Dermis microvascular lymphatic vessel endothelial cell (primary cell): ENCODE measurements around the gene UBN2. TPM values are rescaled to one million over a fixed set of nuclear protein-coding genes. Genes with fewer than 3 reads are reported as not detected.

Experiments
- DNase-seq, 2 donors: peaks; one replicate each; pipeline versions ENCODE4 v3.0.0 to v3.0.0-alpha.2; 2010; ENCODE audit warnings: low read depth in 2 of 2
- total RNA-seq: library from RNA; depleted of rRNA; stranded (reverse); fragments of >200 nt; gene quantifications from 2 replicates; pipeline ENCODE4 v1.2.1, GENCODE V29; 2014

Gene UBN2
- total RNA-seq, 1 donor from 2014 or later = 2.8 TPM

DNA sequence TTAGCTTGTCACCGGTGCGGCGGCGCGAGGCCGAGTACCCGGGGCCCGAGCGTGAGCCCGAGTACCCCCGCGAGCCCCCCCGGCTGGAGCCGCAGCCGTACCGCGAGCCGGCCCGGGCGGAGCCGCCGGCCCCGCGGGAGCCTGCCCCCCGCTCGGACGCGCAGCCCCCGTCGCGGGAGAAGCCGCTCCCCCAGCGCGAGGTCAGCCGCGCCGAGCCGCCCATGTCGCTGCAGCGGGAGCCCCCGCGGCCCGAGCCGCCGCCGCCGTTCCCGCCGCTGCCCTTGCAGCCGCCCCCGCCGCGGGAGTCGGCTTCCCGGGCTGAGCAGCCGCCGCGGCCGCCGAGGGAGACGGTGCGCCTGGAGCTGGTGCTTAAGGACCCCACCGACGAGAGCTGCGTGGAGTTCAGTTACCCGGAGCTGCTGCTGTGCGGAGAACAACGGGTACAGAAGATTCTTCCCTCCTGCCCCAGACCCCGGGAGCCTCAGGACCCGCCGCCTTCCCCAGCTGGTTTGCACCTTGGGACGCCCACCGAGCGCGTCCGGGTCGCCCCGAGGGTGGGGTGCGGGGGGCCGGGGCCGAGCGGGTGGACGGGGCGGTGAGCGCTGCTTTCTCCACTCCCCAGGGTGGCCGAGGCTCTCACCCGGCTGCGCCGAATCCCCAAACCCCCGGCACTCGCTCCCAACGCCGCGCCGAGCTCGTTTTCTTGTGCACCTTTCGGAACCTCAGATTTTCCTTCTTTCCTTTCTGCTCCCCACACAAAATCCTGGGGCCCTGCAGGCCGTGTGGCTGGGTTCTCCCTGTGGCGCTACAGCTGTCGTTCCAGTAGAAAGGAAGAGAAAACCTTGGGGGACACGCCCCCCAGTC is 708 bp downstream of the UBN2 start:
- DNase-seq = peak in 1 of 2 donors; percentile 23

DNA sequence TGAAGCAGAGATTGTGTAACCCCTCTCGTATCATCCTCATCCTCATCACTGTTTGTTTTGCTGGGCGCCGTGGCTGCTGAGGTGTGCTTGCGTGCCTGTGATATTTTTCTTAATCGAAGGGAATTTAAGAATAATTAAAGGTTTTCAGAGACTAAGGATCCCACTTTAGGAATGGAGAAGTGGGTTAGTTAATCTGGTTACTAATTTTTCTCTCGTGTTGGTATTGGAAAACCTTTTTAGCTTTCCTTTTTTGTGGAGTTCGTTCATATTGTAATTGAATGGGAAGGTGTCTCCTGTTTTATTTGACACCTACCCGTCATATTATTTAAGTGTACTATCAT is 1.3 kb downstream of the UBN2 start:
- peak in 1 of 2 donors; percentile 42 for DNase-seq

DNA sequence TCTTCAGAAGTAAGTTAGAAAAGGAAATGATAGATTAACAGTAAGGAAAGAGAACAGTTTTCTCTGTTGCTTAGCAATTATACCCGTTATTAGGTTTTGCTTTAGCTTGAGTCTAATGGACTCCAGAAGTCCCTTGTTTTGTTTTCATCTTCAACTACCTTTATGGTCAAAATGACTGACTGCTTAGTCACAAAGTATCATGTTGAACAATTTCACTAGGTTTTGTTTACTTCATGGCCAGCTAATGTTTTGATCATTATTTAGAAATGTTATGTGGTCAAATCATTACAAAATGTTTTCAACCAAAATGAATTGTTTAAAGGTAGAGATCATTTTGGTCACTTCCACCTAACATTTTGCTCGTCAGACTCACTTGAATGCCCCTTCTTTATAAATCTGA is 1.9 kb downstream of the UBN2 start:
- DNase-seq = peak in 1 of 2 donors; percentile 35

DNA sequence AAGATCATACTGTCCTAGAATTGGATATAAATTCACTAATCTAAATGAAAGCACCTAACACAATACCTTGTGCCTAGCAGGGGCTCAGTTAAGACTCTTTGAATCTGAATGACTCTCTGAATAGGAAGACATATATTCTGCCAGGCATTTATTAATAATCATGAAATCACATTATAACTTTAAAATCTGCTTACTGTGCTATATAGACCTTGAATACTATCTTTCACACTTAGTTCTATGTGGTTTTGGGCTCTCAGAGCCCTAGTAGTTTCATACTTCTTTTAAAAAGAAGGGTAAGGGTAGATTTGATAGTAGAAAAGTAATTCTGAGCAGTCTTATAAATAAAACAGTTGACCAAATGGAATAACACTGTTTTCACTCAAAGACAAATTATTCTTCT is 10.2 kb downstream of the UBN2 start:
- no peak for DNase-seq

DNA sequence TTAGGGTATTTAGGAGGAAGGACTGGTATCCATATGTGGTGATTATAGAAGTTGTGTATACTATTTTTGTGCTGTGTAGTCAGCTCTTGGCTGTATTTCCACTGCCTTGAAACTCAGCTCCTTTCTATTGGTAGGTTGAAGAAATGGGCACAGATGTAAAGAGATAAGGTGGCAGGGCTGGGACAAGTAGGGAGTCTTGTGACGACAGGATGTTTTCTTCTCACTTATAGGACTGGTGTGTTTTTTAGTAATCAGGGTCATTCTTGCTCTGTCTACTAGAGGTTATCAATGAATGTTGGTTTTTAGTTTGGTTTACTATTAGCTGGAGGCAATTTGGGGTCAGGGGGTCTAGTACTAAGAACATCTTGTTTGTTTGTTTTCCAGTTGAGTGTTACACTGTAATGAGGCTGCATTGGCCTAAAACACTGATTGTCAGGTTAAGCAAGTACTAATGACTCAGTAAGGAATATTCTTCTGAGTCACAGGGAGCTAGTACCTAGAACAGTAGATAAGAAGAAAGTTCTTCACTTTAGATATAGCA is 11.8 kb downstream of the UBN2 start:
- DNase-seq = peak in 1 of 2 donors; percentile 12

DNA sequence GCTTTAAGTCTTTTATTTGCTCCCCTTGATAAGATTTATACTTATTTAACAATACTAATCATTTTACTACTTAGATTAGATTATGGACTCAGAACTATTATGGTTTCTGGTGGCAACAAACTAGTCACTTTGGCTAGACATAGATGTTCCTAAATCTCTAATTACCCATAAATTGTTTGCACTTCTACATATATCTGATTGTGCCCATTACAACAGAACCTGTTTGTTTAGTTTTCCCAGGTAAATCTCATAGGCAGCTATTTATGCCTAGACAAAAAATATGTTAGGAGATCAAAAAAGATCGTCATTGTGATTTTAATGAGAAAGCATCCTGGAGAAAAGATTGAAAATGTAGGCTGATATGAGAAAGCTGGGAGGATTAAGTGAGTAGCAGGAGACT is 14.4 kb downstream of the UBN2 start:
- DNase-seq = no peak

DNA sequence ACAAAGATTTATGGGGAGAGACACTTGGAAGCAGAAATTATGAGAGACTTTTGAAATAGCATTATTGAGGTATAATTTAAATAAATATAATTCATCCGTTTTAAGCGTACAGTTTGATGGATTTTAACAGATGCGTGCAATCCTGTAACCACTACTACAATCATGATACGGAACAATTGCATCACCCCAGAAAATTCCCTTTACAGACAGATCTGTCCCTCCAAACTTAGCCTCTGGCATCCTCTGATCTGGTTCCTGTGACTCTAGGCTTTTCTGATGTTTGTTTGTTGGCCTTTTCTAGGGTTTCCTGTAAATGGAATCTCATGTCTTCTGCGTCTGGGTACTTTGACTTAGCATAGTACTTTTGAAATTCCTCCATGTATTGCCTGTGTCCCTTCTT is 15.5 kb downstream of the UBN2 start:
- no peak for DNase-seq

DNA sequence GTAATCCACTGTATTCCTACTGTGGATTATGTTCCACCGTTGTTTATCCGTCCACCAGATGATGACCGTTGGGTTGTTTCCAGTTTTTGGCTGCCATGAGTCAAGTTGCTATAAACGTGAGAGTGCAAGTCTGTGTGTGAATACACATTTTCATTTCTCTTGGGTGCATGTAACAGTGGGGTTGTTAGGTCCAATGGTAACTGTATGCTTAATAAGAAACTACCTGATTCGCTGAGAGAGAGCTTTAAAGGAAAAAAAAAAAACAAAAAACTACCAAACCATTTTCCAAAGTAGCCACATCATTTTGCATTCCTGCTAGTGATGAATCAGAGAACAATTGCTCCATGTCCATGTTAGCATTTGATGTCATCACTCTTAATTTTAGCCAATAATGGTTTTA is 15.9 kb downstream of the UBN2 start:
- DNase-seq = no peak

DNA sequence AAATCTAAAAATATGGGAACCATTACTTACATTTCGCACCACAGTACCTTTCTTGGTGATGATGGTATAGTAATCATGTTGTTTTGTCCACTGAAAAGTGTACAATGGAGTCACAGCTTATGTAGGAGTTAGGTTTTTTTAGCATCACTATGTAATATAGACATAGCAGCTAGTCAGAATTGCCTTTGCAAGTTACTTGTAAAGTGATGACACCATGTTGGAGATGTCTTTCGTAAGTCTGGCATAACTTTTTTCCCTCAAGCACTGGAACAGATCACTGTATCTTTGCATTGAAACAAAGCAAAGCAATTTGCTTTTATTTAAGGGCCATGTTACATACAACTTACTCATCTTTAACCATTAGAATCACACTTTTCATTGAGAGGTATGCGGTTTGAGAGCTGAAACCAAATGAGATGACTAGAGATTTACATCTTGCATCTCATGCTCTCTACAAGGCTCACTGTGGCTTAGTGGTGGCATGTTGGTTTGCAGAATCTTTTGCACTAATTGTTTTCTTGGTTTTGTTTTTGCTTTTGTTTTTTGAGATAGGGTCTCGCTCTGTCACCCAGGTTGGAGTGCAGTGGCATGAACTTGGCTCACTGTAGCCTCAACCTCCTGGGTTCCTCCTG is 18.3 kb downstream of the UBN2 start:
- no peak for DNase-seq

DNA sequence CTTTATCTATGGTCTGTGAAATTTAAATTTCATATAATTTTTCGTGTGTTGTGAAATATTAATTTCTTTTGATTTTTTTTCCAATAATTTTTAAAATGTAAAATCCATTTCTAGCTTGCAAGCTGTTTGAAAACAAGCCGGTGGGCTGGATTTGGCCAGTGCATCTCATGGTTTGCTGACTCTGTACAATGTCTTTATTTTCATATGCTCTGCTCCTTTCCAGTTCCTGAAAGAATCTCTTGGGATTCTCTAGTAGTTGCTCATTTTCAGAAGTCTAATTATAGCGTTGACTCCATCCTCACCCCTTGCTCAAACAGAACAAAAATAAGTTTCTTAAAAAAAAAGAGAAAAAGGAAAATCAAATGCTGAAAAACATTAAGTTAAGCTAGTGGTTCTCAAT is 21.4 kb downstream of the UBN2 start:
- DNase-seq = no peak

DNA sequence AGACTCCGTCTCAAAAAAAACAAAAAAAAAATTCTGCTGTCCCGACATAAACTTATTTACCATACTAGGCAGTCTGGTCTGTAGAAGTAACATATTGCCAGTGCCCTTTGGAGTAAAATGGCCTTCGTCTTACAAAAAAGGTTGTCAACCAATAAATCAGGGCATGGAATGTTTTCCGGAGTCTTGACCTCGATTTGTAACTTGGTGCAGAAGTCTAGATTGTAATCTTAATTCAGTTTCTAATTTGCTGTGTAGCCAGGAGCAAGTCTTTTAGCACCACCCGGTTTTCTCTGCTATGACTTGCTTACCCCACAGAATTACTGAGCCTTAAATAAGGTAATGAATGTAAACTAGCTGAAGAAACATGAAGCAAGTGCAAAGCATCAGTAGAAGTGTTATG is 23.2 kb downstream of the UBN2 start:
- no peak for DNase-seq

DNA sequence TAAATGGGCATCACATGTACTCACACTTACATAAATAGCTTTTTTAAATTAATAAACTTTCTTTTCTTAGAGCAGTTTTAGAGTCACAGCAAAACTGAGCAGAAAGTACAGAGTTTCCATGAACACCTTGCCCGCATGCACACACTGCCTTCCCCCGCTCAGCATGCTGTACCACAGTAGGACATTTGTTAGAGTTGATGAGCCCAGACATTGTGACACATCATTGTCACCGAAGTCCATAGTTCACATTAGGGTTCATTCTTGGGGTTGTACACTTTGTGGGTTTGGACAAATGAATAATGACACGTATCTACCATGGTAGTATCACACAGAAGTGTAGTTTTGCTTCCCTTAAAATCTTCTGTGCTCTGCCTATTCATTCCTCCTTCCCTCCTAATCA is 23.7 kb downstream of the UBN2 start:
- DNase-seq = no peak

DNA sequence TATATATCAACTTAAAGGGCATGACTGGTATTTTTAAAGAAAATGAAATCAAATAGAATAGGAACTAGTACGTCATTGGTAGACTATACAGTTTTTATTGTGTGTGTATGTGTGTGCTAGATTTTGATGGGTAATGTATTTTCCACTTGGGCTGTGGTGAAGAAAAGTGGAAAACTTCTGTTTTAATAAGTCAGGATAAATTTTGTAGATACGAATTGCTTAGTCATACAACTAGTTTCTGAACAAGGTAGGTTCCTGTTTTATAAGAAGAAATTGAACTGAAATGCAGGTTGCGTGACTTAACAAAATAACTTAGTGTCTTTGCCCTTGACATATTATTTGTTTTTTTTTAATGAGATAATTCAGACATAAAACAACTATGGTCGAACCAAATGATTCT is 24.3 kb downstream of the UBN2 start:
- no peak for DNase-seq

DNA sequence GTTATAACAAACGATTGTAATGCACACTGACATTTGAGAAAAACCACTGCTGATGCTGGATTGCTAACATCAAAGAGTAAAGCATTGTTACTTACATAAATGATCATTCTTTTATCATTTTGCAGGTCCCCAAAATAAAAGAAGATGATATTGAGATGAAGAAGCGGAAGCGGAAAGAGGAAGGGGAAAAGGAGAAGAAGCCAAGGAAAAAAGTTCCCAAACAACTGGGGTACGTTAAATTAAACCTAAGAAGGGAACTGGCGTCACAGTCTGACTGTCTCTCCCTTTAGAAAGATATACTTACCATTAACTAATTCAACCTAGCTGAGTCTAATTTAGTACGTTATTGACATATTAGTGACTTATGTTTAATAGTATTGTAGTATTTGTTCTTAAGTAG is 28.1 kb downstream of the UBN2 start:
- no peak for DNase-seq

DNA sequence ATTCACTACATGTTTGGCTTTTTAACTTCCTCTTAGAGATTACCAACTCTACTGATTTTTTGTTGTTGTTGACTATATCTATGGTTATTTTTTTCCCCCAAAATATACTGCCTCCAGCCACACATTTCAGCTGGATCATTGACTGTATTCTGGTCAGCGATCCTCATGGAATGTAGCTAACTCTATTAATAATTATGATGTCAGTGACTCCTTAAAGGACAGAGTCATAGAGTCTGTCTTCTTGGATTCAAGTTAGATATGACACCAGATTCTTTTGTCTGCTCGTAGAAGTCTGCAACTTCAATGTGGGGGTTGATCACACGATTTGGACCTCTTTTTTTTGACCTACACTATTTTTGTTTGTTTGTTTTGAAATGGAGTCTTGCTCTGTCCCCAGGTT is 33.2 kb downstream of the UBN2 start:
- no peak for DNase-seq

DNA sequence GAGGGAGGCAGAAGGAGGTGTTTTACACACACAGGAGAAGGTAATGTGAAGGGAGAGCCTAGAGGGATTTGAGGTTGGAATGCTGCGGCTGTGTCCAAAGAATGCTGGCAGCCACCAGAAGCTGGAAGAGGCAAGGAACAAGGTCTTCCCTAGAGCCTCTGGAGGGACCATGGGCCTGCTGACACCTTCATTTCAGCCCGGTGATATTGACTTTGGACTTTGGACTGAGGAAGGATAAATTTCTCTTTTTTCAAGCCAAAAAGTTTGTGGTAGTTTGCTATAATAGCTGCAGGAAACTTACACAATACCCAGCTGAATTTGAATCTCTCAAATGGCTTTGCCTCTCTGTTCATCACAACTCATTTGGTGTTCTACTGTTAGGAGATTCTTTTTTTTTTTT is 34.6 kb downstream of the UBN2 start:
- no peak for DNase-seq

DNA sequence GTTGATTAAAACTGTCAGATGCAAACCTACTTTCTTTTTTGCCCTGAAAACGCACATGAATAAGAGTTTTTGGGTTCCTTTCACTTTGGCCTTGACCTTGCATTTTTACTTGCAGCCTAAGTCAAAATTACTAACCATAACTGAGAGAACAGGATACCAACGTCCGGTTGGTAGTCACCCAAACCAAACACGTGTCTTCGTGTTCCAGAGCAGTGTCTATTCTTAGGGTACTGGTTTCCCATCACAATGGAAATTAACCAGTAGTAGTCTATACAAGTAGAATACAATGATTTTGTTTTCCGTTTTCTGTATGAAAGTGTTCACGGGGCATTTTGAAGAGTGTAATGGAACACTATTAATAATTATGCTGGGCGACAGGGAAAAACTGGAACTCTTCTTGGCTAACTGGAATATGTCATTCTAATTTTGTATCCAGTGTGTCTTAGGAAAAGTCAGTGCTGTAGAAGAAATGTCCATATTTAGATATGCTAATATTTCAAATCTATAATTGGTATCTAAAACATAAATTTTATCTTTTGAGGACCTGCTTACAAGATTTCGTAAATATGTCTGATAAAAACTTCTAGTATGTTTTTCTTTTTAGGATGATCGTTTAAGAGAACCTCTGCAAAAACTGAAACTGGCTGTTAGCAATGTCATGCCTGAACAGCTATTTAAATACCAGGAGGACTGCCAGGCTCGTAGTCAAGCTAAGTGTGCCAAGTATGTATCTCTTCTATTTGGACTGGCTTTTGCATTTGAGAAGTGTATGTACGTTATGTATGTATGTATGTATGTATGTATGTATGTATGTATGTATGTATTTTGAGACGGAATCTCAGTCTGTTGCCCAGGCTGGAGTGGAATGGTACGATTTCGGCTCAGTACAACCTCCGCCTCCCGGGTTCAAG is 40.9 kb downstream of the UBN2 start:
- DNase-seq = peak; percentile 13 to 18

DNA sequence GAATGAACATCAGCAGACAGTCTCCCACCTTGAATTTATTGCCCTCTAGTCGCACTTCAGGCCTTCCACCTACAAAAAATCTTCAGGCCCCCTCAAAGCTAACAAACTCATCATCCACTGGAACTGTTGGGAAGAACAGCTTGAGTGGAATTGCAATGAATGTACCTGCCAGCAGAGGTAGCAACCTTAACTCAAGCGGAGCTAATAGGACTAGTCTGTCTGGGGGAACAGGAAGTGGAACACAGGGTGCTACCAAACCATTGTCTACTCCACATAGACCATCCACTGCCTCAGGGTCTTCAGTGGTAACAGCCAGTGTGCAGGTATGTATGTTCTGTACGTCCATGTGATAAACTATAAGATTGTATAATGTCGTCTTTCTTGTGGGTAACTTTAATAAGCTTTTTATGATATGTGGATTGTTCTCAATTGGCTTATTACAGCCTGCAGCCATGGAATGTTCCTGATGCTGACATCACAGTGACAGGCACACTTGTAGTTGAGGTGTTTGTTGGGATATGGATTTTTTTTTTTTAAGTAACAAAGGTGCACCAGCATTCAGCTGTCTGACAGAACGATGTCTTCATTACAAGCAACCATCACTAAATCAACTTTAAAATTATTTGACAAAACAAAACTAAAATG is 53.3 kb downstream of the UBN2 start:
- DNase-seq = no peak

DNA sequence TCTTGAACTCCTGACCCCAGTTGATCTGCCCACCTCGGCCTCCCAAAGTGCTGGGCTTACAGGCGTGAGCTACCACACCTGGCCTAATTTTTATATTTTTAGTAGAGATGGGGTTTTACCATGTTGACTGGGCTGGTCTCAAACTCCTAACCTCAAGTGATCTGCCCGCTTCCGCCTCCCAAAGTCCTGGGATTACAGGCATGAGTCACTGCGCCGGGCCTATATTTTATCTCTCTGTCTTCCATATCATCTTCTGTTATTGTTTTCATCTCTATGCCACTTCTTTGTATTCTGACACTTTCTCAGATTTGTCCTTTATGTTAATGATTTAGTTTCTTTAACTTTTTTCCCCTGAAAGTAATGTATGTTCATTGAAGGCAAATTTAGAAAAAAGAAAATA is 55.1 kb downstream of the UBN2 start:
- DNase-seq = no peak

DNA sequence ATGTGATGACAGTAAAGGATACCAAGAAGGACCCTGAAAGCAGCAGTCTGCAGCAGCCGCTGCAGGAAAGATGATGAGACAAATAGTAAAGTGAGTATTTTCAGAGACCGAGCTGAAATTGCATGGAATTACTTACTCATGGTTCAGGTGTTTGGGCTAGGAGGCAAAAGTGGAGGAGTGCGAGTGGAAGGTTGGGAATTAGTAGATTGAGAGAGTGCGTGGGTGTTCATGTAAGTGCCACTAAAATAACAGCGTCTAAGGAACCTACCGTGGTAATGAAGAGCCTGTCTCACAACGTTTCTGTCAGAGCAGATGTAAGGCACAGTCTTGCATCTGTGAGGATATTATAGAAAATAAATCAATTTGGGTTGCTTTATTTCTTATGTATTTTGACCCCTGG is 61.8 kb downstream of the UBN2 start:
- no peak for DNase-seq

DNA sequence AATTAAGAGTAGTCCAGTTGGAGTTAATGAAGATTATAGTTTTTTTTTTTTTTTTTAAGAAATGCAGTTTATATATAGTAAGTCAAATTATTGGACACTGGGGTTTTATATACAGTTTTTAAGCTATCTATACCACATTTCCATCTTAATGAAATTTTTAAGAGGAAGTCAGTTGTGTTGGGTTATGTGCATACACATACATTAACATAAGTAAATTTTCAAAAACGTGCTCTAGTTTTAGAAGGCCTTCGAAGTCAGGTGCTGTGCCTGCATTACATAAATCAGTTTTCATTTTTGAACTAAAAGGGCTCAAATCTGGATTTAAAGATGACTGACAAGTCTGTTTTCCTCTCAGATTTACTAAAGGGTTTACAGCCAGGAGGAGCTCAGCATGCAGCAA is 62.5 kb downstream of the UBN2 start:
- no peak for DNase-seq

DNA sequence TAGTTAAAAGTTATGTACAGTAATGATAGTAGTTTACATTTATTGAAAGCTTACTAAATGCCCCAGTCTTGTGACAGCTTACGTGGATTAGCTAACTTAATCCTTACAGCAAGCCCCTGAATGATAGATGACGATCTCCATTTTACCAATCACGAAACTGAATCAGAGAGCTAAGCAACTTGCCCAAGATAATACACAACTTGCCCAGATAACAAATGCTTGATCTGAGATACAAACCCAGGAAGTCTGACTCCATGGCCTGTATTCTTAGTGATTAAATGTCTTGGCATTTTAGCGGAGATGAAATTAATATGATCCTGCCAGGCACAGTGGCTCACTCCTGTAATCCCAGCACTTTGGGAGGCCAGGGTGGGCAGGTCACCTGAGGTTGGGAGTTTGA is 63.2 kb downstream of the UBN2 start:
- no peak for DNase-seq
